Cerebellar nuclear complex (tissue), 1 donor: Measurements from ENCODE around the gene GLYATL1.

Source experiments
- DNase-seq, 2 experiments: peaks; one replicate each; lab custom pipeline; 2025; lab: John Stamatoyannopoulos, UW

Gene GLYATL1, protein sequence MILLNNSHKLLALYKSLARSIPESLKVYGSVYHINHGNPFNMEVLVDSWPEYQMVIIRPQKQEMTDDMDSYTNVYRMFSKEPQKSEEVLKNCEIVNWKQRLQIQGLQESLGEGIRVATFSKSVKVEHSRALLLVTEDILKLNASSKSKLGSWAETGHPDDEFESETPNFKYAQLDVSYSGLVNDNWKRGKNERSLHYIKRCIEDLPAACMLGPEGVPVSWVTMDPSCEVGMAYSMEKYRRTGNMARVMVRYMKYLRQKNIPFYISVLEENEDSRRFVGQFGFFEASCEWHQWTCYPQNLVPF

DNA sequence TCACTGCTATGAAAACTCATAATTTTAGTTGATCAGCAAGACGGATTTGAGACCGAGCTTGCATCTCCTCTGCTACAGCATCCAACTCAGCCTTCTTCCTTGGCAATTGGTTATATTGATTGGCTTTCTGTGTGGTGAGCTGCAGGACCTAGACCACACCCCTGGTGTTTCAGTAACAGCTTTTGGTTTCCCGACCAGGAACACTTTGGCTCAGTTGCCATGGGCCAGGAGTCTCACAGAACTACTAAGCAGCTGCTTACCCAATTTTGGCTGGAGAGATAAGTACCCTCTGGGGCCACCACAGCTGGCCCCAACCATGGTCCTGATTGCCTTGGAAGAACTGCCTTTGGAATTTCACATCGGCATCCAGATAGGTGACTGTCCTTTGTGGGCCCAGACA, at the start of gene GLYATL1:
Gene GLYATL1, plus strand, starts transcription at position 212 of the 400 bp plus-strand sequence. CDS start 7,600 bp downstream, outside the sequence.
- no peak for DNase-seq

DNA sequence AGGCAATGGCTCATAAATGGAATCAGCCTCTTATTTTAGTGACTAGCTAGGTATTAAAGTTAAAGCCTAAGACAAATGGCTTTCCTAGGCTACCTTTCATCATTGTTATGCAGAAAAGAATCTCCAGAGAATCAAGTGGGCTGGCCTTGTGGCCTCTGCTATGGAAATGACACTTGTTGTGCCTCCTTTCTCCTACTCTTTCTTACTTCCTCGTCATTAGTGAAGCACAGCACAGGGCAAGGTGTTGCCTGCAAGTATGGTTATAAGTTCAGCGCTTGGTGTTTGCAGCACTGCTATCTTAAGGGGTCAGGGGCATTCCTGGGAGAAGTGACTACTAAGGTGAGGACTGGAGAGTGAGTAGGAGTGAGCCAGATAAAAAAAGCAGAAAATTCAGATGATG, 45.4 kb upstream of the GLYATL1 start:
- no peak for DNase-seq

DNA sequence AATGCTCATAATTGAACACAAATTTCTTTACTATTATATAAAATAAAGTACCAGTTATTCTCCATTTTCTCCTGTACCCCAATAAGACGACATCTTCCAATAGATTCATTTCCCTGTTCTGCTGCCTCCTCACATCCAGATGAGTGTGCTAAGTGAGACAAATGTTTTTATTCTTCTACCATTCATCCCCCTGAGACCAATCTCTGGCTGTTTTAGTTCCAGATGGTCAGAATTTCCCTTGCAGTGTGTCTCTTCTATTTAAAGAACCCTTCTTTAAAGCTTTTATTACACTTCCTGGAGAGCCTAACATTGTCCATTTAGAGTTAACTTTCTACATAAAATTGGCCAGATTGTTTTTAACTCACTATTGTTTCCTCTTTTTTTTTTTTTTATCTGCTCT, 41.2 kb upstream of the GLYATL1 start:
- no peak for DNase-seq

DNA sequence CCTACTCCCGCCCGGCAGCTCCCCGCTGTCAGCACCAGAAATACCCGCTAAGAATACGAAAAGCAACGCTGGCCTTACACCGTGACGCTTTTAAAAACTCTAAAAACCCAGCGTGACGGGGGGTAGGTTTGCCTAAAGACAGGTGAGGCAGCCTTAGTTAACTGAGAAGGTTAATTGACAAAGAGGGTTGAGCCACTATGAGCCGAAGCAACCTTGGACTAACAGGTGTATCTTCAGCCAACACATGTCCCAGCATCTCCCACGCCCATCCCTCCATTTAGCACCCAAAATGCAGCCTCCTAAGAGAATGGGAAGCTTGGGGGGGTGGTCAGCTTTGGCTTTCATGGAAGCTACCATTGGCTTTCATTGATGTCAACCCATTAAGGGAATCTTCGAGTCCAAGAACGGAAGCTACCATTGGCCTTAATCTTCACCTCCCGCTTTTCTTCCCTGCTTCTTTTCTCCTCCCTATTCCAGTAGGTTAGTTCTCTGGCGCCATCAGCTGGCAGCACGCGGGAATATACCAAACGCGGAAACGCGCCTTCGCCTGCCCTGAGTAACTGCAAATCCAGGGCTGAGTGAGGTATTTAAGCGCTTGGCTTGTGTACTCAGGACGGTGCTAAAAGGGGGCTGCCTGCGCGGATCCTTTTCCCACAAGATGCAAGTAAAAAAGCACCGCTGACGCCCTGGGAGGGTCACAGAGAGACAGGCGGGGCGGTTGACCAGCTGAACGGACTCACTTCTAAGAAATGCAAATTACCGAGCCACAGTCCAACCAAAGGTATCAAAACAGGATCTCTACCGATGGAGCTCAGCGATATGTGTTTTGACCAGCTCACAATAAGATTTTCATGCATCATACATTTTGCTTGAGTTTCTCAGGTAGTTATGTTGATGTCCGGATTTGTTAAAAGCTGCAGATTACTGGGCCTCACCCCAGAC, 38.5 kb upstream of the GLYATL1 start:
- DNase-seq = no peak

DNA sequence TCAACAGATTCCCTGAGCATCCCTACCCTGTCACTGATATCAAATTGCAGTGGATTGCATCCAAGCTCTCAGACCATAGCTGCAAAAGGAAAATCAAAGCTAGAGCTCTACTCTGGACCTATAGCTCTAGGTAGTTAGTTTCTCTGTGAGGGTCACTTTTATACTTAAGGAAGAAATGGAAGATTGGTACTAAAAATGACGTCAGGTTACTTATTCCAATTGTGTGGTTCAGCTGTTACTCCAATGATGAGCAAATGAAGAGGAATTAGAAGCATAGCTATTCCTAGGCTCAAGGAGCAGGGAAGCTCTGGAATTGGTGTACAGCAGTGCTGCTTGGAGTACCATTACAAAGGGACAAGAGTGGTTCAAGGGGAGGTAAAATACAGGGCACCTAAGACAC, 36.4 kb upstream of the GLYATL1 start:
- DNase-seq = no peak

DNA sequence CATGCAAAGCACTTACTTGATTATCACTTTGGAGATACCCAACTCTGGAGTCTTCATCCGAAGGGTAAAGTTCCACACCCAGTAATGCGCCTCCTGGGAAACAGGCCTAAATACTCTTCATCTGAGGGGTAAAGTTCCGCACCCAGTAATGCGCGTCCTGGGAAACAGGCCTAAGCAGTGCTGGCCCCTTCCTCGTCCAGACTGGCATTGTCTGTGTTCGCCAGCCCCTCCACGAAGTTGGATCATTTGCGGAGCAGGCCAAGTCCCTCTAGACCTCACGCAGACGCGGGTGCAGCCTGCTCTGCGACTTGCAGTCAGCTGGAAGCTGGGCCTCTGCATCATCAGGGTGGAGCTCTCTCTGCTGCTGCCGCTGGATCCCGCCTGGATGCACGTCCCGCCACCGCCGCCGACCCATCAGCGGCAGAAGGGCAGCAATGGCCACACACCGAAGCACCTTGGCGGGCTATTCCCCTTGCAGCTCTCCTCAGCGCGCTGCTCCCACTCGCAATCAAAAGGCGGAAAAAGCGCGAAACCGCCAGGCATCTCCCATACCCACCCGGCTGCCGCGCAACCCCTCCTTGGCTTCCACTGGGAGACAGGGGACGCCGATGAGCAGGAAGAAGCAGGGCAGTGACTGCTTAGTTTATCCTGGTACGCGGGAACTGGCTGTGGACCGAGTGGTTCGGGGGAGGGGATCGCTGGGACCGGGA, 34.1 kb upstream of the GLYATL1 start:
- DNase-seq = no peak

DNA sequence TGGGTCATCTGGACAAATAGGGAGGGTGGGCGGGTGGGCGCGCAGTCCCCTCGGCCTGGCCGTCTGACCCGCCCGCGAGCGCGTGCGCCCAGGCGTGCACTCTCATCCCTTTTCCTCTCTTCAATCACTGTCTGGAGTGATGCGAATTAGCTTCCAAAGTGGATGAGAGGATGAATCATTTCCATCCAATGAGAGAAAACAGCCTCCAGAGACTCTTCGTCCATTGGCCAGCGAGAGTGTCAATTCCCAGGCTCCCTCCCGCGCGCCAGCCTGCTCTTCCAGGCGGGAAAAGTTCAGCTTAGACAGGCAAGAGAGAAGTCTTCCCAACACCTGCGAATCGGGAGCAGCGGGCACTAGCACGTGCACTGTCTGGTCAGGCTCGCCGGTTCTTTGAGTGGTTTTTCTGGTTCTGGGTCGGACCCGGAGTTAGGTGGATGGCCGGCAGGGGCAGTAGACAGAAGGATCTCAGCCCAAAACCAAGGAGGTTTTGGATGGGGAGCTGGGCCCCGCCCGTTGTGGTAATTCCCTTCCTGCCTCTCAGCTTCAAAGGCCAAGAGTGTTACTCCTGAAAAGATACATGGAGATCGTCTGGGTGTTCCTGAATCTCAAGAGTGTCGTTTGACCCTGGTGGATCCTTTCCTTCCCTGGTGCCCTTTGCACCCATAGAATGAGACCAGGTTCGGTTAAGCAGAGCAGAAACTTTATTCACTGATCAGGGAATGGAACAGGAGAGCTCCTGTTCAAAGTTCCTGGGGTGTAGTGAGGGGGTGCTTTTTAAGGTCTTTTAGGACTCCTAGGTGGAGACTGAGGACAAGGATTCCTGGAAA, 33.4 kb upstream of the GLYATL1 start:
- no peak for DNase-seq

DNA sequence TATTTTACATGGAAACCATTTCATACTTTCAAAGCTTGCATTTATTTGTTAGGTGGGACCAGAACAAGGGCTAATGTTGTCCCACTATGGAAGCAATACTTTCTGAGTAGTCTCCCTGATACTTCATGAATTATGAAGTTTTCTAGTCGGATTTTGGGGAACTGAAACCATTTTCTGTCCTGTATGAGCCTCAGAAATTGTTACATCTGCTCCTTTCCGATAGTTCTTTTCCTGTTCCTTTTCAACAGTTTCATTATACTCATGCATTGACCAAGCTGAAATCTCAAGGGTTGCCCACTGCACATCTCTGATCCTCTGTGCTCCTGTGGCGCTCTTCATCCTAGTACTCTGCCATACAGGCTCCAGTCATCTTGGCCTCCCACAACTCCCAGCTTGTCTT, 31.5 kb upstream of the GLYATL1 start:
- no peak for DNase-seq

DNA sequence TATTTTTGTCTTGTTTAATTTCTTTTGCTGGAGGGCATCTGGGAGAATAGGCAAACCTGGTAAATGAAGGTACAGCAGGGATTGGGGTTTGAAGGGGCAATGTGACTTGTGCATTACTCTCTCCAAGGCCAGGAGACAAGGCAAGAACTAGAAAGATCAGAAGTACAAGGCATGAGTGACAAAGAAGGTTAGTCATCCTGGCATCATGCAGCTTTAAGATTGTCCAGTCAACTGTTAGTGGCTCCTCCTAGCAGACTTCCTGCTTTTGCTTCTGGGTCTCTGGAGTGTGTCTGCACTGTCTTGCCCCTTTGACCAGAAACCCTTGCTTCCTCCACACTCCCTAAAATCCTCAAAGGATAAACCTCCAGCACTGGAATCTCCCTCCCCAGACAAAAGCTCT, 27.2 kb upstream of the GLYATL1 start:
- no peak for DNase-seq

DNA sequence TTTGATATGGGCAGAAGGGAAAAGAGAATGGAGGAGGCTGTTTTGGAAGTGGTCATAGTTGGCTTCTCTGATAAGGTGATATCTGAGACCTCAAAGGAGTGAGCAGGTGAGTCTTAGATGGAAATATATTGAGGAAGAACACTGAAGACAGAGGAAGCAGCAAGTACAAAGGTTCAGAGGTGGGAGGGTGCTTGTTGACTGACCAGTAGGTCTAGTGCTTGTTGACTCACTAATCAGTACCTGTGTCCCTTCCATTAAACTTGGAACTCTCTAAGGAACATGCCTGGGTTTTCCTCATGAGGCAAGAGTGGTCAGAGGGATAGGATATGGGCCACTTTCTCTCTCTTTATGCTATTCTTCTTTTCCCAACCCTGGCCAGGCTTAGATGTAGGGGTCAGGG, 25.6 kb upstream of the GLYATL1 start:
- DNase-seq = no peak

DNA sequence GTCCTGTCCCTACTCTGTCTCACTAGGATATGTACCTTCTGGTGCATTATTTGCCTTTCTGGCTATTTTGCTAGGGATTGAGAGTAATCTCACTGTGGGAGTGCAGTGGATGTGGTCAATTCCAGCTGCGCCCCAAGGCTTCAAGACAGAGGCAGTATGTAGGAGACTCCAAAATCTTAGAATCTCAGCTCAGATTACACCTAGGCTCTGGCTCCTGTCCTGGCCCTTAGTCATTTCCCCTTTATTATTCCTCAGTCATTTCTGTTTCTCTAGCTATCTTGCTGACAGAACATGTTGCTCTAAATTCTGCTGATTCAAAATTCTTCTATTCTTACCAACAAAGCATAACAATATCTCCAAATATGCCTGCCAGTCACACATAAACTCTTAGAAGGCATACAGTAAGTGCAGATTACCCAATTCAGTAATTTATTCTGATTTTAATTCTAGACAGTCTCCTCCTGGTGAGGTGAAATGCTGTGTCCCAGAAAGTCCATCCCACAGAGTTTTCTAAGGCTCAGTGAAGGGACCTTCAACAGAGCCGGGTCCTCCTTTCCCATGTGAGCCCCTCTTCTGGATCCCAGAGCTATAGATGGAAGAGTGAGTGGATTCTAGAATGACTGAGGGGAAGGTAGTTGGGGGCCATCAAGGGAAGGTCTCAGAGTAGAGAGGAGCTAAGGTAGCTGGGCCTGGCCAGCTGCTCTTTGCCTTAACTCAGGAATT, 24.3 kb upstream of the GLYATL1 start:
- DNase-seq = no peak

DNA sequence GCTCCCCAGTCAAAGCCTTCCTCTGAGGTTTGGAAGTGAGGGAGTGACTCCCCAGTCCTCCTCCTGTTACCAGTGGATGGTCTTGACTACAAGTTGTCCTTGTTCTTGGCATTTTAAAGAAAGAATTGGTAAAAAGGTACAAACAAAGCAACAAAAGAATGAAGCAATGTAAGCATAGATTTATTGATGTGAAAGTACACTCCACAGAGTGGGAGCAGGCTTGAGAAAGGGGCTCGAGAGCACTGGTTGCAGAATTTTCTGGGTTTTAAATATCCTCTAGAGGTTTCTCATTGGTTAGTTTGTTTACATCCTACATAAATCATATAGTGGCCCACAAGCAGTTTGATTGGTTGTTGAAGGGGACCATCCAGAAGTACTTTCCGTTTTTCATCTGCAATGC, 22.7 kb upstream of the GLYATL1 start:
- no peak for DNase-seq

DNA sequence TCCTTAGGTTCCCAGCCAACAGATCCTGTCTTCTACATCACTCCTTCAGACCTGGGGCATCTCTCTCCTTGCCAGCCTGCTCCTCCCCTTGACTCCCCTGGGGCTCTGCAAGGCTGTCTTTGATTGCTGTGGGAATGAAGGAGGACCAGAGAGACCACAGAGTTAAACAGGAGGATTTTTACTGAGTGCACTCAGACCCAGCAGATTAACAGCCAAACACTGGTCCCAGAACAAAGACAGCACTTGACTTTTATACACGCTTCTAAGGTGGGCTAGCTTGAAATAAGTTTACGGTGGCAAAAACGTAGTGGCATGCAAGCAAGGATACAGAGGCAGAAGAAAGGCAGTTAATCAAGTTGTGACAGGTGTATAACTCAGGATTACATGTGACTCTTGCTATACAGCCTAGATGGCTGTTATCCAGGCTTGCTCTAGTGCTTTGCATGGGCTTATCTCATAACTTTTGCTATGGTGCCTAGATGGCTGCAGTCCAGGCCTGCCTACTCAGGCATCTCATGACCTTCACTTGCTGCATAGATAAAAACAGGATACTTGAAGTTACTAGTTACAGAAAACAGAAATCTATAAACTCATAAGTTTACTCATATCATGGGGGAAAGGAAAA, 22.0 kb upstream of the GLYATL1 start:
- no peak for DNase-seq

DNA sequence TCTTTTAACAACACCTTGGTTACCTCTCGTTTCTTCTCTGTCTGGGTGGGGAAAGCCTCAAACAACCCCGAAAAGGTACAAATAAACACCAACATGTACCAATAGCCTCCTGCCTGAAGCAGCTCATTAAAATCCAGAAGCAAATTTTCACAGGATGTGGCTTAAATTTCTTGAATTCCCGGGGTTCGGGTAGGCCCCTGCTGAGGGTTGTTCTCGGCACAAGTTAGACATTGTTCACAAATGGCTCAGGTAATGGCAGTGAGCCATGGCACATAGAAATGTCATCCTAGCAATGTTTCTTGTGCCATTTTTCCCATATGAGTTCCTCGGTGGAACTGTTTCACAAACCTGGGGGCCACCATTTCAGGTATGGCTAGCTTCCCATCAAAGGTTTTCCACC, 19.7 kb upstream of the GLYATL1 start:
- DNase-seq = no peak

DNA sequence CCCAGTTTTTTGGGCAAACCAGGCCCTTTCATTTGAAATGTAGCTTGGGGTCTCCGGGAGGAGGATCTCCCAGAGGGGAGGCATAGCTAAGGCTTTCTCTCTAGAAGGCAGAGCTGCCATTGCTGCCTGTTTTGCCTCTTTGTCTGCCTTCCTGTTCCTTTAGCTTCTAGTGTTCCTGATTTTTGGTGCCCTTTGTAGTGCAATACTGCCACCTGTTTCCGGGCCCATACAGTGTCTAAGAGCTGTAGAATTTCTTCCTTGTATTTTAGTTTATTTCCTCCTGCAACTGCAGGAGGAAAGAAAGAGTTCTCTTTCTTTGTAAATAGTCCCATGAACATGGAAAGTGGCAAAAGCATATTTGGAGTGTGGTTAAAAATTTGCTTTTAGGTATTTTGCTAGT, 19.3 kb upstream of the GLYATL1 start:
- no peak for DNase-seq

DNA sequence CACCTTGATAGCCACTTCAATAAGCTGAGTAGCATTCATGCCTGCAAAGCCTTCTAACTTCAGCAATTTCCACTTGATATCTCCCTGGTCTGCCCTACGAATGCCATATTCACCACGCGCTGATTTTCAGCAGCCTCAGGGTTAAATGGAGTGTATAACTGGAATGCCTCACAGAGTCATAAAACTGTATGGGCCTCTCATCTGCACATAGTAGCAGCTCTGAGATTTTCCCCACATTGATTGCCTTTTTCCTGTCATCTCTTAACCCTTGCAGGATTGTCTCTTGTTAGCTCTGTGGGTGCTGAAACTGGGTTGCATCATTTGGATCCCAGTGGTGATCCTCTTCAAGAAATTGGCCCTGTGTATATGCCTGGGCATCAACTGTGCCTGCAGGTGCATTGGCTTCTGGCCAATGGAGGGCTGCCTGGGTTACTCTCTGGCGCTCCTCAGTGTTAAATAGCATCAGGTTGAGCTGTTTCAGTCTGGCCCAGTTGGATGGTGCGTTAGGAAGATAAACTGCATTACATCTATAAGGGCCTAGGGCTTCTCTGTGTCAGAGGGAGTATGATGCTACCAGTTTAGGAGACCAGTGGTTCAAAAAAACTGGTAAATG, 17.4 kb upstream of the GLYATL1 start:
- no peak for DNase-seq

DNA sequence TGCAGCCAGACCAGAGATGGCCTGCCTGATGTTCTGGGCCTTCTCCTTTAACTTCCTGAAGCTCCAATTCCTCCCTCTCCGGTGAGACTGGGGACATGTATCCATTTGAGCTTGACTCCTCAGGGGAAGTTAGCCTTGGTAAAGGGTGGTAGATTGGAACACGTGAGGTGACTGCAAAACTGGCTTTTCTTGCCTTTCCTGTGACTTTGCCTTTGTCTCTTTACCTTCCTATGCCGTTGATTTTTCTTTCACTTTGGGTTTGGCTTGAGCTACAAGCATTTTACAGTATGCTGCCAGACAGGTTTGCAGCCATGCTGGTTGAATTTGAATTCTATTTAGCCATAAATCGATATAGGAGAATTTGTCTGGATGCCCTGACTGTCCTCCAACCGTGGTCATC, 16.8 kb upstream of the GLYATL1 start:
- no peak for DNase-seq

DNA sequence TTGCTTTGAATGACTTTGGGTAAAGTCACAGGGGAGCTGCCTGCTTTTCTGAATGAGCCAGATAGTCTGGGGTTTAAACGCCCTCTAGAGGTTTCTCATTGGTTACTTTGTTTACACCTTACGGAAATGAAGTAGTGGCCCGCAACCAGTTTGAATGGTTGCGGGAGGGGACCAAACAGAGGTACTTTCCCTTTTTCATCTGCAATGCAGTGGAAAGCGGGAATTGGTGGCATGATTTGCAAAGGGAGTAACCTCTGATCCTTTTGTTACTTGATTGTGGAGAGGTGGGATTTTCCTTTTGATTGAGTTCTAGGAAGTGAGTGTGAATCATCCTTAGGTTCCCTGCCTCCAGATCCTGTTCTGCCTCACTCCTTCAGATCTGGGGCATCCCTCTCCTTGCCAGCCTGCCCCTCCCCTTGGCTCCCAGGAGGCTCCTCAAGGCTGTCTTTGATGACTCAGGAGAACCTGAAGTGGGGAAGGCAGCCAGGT, 15.9 kb upstream of the GLYATL1 start:
- no peak for DNase-seq

DNA sequence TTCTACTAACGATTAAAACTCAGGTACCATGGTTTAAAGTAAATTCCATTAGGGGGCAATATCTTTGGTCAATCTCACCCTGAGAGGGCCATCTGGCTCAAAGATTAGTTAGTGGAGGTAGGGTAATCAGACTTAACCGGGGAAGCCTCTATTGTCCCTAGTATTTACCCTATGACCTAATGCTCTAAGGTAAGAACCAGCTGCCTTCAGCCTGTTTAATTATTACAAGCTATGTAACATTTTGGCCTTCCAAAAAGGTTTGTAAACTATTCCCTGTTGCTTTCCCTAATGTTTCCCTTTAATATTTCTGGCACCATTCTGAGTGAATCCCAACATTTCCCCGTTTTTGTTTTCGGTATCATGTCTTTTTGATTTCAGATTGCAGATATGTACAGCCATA, 15.1 kb upstream of the GLYATL1 start:
- no peak for DNase-seq

DNA sequence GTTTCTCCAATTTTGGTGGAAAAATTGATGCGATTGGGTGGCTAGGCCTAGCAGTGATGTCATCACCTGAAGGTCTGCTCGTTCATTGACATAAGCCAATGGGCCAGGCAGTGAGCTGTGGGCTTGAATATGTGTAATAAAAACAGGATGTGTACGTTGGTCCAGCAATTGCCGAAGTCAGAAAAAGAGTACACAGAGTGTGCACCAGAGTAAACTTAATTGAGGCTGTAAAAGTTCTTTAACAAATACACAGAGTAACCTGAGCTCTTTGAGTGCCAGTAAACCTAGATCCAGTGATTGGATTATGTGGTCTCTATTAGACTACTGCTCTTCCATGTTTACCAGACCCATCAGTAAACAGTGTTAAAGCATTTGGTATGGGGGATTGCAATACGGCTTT, 13.0 kb upstream of the GLYATL1 start:
- no peak for DNase-seq
